ENCODE data around the gene MYO5C.
"Not testable (repeated sequence)": the region's sequence is repeated elsewhere in the genome, so short reads cannot be mapped to it uniquely, and the experiment has no call there.

MYO5C gene

DNA sequence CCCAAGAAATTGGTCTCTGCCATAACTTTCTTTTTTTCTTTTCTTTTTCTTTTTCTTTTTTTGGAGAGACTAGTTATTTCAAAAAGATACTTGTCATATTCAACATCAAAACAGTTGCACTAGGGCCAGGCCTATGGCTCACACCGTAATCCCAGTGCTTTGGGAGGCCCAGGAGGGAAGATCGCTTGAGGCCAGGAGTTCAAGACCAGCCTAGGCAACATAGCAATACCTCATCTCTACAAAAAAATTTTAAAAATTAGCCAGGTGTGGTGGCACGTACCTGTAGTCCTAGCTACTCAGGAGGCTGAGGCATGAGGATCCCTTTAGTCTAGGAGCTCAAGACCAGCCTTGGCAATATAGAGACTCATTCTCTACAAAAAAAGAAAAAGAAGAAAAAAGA is 55.4 kb downstream of the MYO5C start:
- no peak overlapping the region for H3K4me3 ChIP-seq (ENCODE audit: low read depth, low read length)
- no peak for DNase-seq (ENCODE audit: low read depth)
- TF ChIP-seq, protein P1, sequence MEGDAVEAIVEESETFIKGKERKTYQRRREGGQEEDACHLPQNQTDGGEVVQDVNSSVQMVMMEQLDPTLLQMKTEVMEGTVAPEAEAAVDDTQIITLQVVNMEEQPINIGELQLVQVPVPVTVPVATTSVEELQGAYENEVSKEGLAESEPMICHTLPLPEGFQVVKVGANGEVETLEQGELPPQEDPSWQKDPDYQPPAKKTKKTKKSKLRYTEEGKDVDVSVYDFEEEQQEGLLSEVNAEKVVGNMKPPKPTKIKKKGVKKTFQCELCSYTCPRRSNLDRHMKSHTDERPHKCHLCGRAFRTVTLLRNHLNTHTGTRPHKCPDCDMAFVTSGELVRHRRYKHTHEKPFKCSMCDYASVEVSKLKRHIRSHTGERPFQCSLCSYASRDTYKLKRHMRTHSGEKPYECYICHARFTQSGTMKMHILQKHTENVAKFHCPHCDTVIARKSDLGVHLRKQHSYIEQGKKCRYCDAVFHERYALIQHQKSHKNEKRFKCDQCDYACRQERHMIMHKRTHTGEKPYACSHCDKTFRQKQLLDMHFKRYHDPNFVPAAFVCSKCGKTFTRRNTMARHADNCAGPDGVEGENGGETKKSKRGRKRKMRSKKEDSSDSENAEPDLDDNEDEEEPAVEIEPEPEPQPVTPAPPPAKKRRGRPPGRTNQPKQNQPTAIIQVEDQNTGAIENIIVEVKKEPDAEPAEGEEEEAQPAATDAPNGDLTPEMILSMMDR (IDR thresholded peaks at IDR 0.05; ENCODE audit: insufficient read depth, low read depth, low read length, missing control alignments) = no peak

DNA sequence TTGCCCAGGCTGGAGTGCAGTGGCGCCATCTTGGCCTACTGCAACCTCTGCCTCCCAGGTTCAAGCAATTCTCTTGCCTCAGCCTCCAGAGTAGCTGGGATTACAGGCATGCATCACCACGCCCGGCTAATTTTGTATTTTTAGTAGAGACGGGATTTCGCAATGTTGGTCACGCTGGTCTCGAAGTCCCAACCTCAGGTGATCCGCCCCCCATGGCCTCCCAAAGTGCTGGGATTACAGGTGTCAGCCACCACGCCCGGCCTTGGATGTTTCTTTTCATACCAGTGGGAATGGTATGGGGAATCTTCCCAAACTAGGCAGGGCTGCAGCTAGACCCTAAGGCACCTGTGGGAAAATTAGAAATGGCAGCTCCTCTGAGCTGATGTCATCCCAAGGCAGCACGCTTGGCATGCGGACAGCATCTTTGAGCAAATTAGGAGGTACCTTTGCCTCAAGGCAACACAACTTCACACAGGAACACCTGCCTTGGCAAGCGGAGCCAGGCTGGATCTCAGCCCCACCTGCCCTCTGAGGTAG is 56.5 kb downstream of the MYO5C start:
- H3K4me3 ChIP-seq (ENCODE audit: low read depth, low read length); DNase-seq (ENCODE audit: low read depth): not testable (repeated sequence)

DNA sequence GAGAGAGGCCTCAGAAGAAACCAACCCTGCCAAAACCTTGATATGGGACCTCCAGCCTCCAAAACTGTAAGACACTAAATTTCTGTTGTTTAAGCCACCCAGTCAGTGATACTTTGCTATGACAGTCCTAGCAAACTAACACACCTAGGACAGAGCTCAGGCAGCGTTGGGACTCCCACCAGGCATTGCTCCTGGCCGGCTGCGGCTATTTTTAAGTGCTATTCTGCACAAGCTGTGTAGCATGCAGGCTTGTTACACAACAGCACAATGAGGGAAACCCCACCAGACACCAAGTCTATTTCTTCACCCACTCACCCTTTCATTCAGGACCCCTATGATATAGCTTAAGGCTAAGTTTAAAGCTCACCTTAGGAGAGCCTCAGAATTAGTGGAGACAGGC is 57.5 kb downstream of the MYO5C start:
- no peak for DNase-seq (ENCODE audit: low read depth)
- H3K4me3 ChIP-seq (ENCODE audit: low read depth, low read length) = no peak overlapping the region
- TF ChIP-seq, protein P1 (IDR thresholded peaks at IDR 0.05; ENCODE audit: insufficient read depth, low read depth, low read length, missing control alignments) = no peak

DNA sequence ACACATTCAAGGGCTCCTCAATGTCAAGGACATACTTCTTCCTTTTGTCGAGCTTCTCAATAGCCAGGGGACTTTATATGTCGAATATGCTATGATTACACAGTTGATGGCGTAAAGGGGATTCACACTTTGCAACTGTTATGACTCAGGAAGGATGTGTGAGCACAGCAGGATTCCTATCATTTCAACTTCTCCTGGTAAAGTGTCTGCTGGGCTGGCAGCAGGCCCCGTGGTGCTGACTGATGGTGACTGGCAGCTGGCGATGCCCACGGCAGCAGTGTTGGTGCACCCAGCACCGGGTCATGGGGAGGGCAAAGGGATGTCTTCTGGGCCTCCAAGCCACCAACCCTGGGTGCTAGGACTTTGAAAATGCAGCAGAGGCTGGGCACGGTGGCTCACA is 59.6 kb downstream of the MYO5C start:
- no peak overlapping the region for H3K4me3 ChIP-seq (ENCODE audit: low read depth, low read length)
- TF ChIP-seq, protein P1 (IDR thresholded peaks at IDR 0.05; ENCODE audit: insufficient read depth, low read depth, low read length, missing control alignments) = no peak
- peak; percentile 34 for DNase-seq (ENCODE audit: low read depth)

DNA sequence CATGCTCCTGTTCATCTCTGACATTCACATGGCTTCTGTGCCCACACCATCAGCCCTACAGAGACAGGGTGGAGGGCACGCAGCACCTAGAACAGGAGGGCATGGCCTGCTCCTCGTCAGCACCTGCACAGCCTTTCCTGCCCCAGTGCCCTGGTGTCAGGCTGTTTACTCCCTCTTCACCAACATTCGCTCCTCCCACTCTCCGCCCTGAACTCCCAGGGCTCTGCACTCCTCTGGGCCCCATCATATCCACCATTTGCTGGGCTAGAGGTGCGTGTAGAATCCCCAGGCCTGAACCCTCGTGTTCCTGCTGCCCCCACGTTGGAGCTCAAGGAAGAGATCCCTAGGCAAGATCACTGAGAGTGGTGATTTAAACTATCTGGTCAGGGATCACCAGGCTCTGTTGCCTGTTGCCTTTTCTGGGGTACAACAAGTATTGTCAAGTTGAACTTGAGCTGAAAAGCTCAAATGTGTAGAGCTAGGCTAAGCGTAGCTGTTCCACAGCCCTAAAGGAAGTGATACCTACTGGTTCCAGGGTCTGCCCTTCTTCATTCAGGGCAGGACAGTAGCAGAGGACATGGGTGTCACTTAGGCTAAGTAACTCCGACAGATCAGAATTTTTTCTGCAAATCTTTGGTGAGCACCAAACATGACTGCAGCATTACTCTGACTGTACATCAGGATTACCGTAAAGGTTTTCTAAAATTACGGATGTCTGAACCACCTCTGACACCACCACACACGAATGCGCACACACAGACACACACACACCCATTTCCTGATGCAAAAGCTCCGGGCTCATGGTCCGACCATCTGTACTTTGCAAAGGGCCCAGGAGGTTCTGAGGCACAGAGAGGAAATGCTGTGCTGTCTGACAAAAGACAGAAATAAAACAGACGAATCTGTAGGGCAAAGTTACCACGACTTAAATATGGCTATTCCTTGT is 60.7 kb downstream of the MYO5C start:
- no peak overlapping the region for H3K4me3 ChIP-seq (ENCODE audit: low read depth, low read length)
- peak; percentile 73 for DNase-seq (ENCODE audit: low read depth)
- TF ChIP-seq, protein P1 (IDR thresholded peaks at IDR 0.05; ENCODE audit: insufficient read depth, low read depth, low read length, missing control alignments) = no peak

DNA sequence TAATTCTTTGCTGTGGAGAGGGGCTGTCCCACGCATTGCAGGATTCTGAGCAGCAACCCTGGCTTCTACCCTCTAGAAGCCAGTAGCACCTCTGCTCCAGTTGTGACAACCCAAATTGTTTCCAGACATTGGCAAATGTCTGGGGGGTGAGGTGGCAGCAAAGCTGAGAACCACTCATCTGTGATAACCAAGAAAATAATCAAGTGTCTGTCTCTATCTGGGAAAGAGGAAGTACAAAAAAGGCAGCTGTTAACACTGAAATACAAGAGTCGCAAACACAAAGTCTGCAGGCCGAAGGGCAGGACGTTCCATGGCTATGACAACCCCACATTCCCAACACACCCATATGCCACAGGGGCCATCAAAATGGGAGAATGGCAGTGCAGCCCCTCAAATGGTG is 62.2 kb downstream of the MYO5C start:
- peak; percentile 44 for DNase-seq (ENCODE audit: low read depth)
- TF ChIP-seq, protein P1 (IDR thresholded peaks at IDR 0.05; ENCODE audit: insufficient read depth, low read depth, low read length, missing control alignments) = no peak
- H3K4me3 ChIP-seq (ENCODE audit: low read depth, low read length) = no peak overlapping the region

DNA sequence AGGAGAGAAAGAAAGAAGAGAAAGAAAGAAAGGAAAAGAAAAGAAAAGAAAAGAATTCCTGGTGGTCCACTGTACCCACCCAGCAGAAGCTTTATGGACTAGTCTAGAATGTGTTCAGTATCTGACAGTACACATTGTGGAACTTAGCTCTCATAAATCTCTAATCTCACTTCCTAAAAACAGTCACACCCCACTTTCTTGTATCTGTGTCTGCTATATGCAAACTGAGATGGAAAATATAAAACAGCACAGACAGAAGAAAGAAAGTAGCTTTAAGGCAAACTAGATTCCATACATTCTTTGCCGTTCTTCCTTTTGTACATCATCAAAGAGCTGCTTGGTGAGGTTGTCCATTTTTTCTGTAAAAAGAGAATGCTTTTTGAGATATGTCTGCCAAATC is 63.3 kb downstream of the MYO5C start:
- peak overlapping the region; percentile 9; the same call in 1 of the 2 replicates for H3K4me3 ChIP-seq (ENCODE audit: low read depth, low read length)
- TF ChIP-seq, protein P1 (IDR thresholded peaks at IDR 0.05; ENCODE audit: insufficient read depth, low read depth, low read length, missing control alignments) = no peak
- DNase-seq (ENCODE audit: low read depth) = peak; percentile 71

All from GM12865 (cell line).